Choroid plexus epithelial cell (primary cell): ENCODE data around the gene PLEKHM3.

Source experiments
- DNase-seq: peaks from one replicate; pipeline ENCODE4 v3.0.0-alpha.2; 2010; ENCODE audit warnings: low read depth
- H3K4me3 ChIP-seq: 2 replicates; pipeline ENCODE4 v1.5.1; 2011; ENCODE audit warnings: low read depth, mild to moderate bottlenecking, control low read depth, low read length, moderate library complexity
- TF ChIP-seq, protein P1 (sequence below): conservative IDR thresholded peaks from 2 replicates; pipeline ENCODE4 v1.5.1; 2011; ENCODE audit warnings: low read depth, mild to moderate bottlenecking, control low read depth, inconsistent platforms, low read length, moderate library complexity

PLEKHM3 gene

DNA sequence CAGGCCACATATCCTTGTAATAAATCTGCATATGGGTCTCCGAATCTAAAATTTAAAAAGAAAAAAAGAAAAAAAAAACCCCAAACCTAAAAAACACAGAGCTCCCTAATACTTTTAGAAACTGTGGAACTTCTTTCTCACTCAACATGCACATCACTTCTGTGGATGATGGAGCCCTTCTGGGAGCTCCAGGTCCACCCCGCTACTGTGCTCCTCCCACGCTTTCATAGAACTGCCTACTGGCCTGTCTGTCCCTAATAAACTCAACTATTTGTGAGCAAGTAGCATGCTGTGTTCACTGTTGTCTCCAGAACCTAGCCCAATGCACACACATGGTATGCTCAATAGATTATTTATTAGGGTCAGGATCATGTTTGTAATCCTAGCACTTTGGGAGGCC lies 172.5 kb downstream of the PLEKHM3 start:
- TF ChIP-seq, protein P1, sequence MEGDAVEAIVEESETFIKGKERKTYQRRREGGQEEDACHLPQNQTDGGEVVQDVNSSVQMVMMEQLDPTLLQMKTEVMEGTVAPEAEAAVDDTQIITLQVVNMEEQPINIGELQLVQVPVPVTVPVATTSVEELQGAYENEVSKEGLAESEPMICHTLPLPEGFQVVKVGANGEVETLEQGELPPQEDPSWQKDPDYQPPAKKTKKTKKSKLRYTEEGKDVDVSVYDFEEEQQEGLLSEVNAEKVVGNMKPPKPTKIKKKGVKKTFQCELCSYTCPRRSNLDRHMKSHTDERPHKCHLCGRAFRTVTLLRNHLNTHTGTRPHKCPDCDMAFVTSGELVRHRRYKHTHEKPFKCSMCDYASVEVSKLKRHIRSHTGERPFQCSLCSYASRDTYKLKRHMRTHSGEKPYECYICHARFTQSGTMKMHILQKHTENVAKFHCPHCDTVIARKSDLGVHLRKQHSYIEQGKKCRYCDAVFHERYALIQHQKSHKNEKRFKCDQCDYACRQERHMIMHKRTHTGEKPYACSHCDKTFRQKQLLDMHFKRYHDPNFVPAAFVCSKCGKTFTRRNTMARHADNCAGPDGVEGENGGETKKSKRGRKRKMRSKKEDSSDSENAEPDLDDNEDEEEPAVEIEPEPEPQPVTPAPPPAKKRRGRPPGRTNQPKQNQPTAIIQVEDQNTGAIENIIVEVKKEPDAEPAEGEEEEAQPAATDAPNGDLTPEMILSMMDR = no peak
- no peak overlapping the region for H3K4me3 ChIP-seq
- DNase-seq = no peak

DNA sequence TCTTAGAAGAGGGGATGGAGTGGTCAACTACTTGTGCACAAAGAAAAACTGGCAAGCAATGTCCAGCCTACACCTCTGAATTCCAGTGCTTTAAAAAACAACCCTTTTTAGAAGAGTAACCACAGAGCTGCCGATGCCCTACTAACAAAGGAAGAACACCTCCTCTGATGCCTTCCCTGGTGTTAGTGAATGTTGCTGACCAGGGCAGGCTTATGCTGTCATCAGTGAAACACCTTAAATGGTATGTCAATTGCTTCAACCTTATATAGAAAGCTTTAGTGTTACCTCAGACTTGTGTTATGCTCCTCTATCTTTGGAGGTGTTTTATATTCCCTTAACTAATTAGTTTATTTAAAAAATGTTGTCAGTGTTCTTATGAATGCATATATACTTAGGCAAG lies 175.9 kb downstream of the PLEKHM3 start:
- TF ChIP-seq, protein P1 = no peak
- H3K4me3 ChIP-seq = no peak overlapping the region
- no peak for DNase-seq

DNA sequence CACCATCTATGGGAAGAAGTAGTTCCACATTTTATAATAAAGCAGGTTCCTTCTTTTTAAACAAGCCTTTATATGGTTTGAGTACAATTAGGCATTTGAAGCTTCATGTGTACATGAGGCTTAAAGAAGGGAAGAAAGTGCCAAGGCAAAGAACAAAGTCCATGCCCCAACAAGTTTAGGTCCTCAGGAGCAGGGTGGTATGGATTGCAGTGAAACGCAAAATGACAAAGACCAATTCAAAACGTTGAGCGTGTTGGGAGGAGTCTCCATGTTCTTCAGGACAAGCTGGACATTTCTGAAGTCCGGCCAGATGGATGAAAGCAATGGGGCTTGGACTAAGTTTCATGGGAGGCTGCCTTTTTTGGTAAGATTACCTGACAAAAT lies 176.8 kb downstream of the PLEKHM3 start:
- DNase-seq = no peak
- TF ChIP-seq, protein P1 = no peak
- no peak overlapping the region for H3K4me3 ChIP-seq

DNA sequence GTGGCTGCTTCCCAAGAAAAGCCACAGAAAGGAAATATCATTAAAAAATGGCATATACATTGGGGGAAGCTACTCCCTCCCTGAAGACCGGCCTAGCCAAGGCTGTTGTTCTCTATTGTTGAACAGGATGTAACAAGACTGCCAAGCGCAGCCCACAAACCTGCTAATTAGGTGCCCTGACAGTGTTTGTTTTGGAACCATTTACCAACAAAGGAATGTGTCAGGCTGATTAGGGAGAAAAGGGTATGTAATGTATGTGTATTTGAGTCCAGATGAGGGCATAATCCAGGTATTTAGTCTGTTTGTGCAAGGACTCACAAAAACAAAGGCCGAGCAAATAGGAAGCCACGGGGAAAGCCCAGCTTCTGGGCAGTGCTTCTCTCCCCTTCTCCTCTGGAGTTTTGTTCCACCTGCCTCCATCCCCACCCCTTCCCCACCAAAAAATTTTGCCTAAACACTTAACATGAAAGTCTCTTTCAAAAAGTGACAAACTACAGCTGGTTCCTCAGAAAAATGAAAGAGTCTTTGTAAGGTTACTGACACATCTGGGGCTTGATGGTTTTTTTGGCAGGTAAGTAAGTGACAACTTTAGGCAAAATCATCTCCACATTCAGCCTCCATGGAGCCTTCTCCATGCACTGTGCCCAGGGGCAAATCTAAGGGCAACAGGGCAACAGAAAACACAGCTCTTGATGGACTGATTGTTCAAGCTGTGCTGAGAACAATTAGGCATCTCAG lies 177.4 kb downstream of the PLEKHM3 start:
- no peak overlapping the region for H3K4me3 ChIP-seq
- peak; percentile 62 for DNase-seq
- TF ChIP-seq, protein P1 = no peak

DNA sequence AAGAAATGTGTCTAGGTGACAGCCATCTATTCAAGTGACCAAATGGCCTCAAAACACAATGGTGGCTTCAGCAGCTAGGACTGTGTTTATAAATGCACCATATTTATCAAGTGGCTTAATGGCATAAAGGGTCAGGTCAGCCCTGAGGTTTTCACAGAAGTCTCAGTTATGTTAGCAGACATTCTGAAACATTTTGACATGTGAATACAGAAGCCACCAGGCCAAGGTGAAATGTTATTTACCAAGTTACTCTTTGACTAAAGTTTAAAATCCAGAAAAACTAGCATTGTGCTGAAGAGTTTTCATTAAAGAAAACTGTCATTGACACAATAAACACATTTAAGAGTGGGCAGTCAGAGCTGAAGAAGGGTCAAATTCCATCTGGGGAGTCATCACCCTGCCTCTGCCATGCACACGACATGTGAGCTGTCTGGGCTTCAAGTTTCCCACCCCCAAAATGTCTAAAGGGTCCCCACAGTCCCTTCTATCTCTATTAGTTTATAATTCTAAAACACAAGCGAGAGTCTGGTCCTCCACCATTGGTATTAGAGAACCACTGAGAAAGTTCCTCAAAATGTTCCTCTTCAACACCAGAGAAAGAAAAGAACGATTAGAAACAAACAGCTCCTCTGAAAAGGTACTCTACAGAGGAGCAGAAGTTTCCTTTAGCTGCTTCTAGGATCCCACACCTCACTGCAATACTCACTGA lies 178.1 kb downstream of the PLEKHM3 start:
- H3K4me3 ChIP-seq = no peak overlapping the region
- TF ChIP-seq, protein P1 = no peak
- no peak for DNase-seq

DNA sequence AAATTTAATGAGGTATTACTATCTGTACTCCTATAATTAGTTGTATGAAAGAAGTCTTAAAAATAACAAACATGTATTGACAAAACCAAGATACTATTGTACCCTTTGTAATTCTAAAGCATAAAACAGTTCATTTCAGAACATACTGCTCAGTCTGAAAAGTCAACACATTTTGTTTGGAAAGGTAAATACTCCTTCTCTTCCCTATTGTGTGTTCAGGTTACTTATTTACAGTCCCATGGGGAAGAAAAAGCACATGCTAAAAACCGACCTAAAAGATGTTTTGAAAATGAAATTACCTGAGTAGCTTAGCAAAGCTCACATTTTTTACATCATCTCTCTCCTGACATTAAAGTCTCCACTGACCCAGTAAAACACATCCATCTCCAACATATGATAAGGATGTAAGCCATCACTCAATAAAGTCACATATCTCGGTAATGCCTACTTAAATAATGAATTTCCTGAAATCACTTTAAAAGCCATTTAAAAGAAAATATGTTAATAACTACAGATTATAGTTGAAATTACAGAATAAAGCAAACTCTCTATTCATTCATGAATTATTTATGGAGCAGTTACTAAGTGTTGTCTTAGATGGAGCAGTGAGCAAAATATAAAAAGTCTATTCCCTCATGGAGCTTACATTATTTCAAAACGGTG lies 180.0 kb downstream of the PLEKHM3 start:
- H3K4me3 ChIP-seq = no peak overlapping the region
- TF ChIP-seq, protein P1 = no peak
- DNase-seq = no peak
